Renal cortical epithelial cell (primary cell): ENCODE measurements around the gene STK32C. TPM values are rescaled to one million over a fixed set of nuclear protein-coding genes. Genes with fewer than 3 reads are reported as not detected.

Experiments
- DNase-seq: peaks from one replicate; pipeline ENCODE4 v3.0.0-alpha.2; 2011; ENCODE audit warnings: low read depth
- total RNA-seq: library from RNA; depleted of rRNA; stranded (reverse); fragments of >200 nt; gene quantifications from 2 replicates; pipeline ENCODE4 v1.2.3, GENCODE V29; 2014

The STK32C gene
- total RNA-seq, 1 donor from 2014 or later: 9.2 TPM

- DNase-seq: no peak
These were observed 122.7 kb downstream of the STK32C start for GRCh38 chr10:132184816-132185593.

- no peak for DNase-seq
These were observed 124.7 kb downstream of the STK32C start for GRCh38 chr10:132183046-132183445.

GRCh38 chr10:132182591-132182990, 125.2 kb downstream of the STK32C start:
- DNase-seq: no peak

- DNase-seq: no peak
These were observed 125.9 kb downstream of the STK32C start for GRCh38 chr10:132181691-132182425.

- no peak for DNase-seq
These were observed 127.0 kb downstream of the STK32C start for GRCh38 chr10:132180736-132181135.

GRCh38 chr10:132179551-132180392, 128.0 kb downstream of the STK32C start:
- DNase-seq: no peak

GRCh38 chr10:132178672-132179545, 128.8 kb downstream of the STK32C start:
- DNase-seq: no peak

- DNase-seq: no peak
These were observed 129.7 kb downstream of the STK32C start for GRCh38 chr10:132178046-132178445.

GRCh38 chr10:132176623-132177500, 130.9 kb downstream of the STK32C start:
- no peak for DNase-seq

GRCh38 chr10:132175907-132176581, 131.7 kb downstream of the STK32C start:
- DNase-seq: no peak

GRCh38 chr10:132175408-132175807, 132.3 kb downstream of the STK32C start:
- no peak for DNase-seq

- DNase-seq: no peak
These were observed 133.5 kb downstream of the STK32C start for GRCh38 chr10:132174237-132174636.

- no peak for DNase-seq
These were observed 134.6 kb downstream of the STK32C start for GRCh38 chr10:132173185-132173584.

GRCh38 chr10:132172091-132173066, 135.4 kb downstream of the STK32C start:
- DNase-seq: no peak

- no peak for DNase-seq
These were observed 137.0 kb downstream of the STK32C start for GRCh38 chr10:132170561-132171361.

- no peak for DNase-seq
These were observed 137.8 kb downstream of the STK32C start for GRCh38 chr10:132169766-132170560.
